ENCODE data around the gene PLEKHG3.
"Not testable (repeated sequence)": the region's sequence is repeated elsewhere in the genome, so short reads cannot be mapped to it uniquely, and the experiment has no call there.

PLEKHG3 gene

GRCh38 chr14:64704143-64704742 is at the start of gene PLEKHG3:
TSS of gene PLEKHG3 (plus strand) at chr14:64704424. CDS start at chr14:64727632, 23,208 bp downstream.
- DNase-seq = peak in 1 of 2 experiments; percentile 77

DNA sequence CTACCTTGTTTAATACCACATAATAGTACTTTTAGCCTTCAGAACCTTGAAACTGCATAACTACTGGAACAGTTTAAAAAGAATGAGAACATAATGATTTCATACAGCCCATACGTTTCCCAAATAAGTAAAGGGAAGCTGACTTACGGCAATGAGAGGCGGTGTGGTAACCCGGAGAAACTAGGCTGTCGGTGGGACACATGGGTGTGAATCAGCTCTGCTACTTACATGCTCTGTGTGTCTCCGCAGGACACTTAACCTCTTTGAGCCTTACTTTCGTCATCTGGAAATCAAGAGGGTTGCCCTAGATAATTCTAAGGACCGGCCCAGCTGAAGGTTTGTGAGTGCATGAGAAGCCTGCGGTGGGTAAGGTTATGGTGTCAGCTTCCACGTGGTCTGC is 49.3 kb upstream of the PLEKHG3 start:
- no peak for DNase-seq

GRCh38 chr14:64656986-64657385 is 47.2 kb upstream of the PLEKHG3 start:
- no peak for DNase-seq

DNA sequence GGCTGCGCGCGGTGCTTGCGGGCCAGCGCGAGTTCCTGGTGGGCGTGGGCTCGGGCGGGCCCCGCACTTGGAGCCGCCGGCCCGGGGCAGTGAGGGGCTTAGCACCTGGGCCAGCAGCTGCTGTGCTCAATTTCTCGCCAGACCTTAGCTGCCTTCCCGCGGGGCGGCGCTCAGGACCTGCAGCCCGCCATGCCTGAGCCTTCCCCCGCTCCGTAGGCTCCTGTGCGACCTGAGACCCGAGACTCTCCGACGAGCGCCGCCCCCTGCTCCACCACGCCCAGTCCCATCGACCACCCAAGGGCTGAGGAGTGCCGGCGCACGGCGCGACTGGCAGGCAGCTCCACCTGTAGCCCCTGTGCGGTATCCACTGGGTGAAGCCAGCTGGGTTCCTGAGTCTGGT is 46.0 kb upstream of the PLEKHG3 start:
- no peak for DNase-seq

GRCh38 chr14:64658700-64659264 is 45.4 kb upstream of the PLEKHG3 start:
- DNase-seq = not testable (repeated sequence)

GRCh38 chr14:64659366-64659765 is 44.9 kb upstream of the PLEKHG3 start:
- DNase-seq = no peak

DNA sequence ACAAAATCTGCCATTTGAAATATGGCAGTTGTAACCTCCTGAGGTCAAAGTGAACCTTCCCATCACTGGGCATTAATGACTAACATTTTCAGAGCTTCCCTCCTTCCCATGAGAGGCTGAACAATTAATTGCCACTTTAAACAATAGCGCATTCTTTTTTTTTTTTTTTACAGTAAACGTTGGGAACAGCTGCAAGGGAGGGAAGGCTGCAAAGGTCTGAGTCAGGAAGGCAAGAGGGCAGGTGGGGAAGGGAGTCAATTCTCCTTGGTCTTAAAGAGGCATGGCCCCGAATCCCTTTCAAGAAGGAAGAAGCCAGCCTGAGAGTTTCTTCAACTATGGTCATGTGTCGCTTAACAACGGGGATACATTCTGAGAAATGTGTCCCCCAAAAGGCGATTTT is 41.0 kb upstream of the PLEKHG3 start:
- no peak for DNase-seq

DNA sequence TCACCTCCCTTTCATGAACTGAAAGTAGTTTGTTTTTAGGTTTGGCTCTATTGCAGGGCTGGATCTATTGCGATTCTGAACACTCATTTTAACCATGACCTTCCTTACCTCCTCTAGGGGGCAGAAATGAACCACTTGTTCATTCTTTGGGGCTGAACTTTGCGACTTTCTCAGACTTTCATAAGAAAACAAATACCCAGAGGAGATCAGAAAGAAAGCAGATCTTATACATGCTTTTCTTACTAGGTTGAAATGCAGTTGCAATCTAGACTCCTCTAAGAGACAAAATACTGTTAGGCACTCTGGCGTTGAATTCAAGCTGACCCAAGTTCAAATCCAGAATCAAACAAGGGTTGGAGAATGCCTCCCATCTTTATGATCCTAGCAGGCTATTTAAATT is 32.6 kb upstream of the PLEKHG3 start:
- peak in 1 of 2 experiments; percentile 71 for DNase-seq

- no peak for DNase-seq
Measured at GRCh38 chr14:64673316-64673715, 30.9 kb upstream of the PLEKHG3 start.

- no peak for DNase-seq
Measured at GRCh38 chr14:64673748-64674147, 30.5 kb upstream of the PLEKHG3 start.

- no peak for DNase-seq
Measured at GRCh38 chr14:64674829-64675228, 29.4 kb upstream of the PLEKHG3 start.

DNA sequence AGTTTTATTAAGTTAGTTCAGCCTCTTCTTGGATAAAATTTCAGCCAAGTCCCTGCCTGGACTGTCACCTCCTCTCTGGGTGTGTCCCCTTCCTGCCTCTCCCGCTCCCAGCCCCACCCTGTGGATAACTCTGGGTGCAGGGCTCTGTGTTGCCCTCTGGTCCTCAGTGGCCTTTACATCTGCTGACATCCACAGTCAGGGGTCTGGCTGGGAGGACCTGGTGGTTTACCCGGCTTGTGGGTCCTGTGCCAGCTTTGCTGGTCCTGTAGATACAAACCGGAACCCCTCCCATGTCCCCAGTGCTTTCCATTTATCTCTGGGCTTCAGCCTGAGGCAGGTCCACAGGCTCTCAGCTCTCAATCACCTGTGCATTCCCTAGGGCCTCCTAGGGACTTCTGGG is 28.9 kb upstream of the PLEKHG3 start:
- DNase-seq = no peak

- no peak for DNase-seq
Measured at GRCh38 chr14:64676410-64677008, 27.7 kb upstream of the PLEKHG3 start.

DNA sequence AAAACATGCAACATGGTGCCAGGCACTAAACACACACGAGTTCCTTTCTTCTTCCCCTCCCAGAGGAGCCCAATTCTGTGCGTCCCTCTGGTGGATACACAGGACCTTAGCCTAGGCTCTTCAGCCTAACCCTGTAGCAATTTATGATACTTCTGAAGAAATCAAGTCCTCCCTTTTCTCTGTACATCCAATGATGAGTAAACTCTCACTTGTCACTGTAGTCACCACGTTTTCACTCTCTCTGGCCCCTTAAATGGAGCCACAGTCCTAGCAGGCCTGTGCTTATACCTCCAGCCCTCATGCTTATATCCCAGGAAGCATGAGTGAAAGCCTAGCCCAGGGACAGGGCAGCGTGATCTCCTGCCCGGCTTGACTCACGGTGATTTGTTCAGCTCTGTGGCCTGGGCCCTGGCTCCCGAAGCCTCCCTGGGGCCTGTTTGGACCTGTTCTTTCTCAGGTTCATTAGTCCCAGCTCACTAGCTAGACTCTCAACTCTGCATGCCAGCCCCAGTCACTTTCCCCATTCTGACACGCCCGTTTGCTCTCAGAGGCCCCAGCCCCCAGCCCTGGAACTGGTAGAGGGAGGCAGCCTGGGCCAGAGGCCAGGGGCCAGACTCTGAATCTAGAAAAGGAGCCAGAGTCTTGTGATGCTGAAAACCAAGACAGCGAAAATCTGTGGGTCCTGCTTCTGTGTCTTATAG is 24.1 kb upstream of the PLEKHG3 start:
- DNase-seq = peak; percentile 60 to 78

DNA sequence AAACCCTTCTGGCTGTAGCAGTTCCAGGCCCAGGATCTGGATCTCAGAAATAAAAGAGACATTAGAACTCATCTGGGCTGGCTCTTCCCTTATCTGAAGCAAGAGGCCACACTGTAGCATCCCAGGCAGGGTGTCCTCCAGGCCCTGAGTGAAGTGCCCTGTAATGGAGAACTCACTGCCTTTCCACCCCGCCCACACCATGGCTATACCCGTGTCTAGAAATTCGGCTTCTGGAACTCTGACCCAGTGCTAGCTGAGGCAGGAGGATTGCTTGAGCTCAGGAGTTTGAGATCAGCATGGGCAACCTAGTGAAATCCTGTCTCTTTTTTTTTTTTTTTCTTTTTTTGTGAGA is 23.5 kb upstream of the PLEKHG3 start:
- no peak for DNase-seq

- peak in 1 of 2 experiments; percentile 37 for DNase-seq
Measured at GRCh38 chr14:64681796-64682710, 22.2 kb upstream of the PLEKHG3 start.

DNA sequence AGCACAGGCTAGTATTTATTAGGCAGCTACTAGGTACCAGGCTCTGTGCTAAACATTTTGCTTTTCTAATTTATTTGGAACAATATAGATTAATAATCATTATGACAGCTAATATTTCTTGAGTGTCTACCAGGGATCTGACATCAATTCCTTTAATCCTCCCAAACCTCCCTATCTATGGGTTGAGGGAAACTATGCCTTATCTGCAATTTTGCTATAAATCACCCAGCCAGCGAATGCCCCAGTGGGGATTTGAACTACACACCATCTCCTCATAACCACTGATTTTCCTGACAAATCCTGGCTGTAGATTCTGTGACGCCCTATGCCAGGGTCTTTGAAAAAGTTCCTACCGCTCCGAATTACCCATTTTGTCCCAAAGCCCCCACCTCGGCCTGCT is 21.4 kb upstream of the PLEKHG3 start:
- DNase-seq = no peak

DNA sequence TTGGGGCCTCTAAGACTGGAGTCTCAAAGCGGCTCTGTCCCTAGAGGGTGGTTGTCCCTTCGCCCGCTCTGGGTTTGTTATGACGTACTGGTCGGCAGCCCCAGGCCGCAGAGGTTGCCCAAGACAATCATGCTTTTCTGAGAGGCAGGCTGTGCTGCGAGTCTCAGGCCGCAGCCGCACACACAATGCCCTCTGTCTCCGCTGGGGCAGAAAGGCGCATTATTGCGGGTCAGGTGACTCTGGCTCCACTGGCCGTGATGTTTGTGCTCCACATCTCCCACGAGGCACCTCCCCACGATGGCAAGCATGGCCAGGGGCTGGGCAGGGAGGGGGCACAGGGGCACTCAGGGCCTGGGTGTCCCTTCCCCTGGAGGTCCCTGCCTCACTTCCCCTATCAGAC is 21.0 kb upstream of the PLEKHG3 start:
- no peak for DNase-seq

- peak in 1 of 2 experiments; percentile 8 for DNase-seq
Measured at GRCh38 chr14:64684091-64684490, 20.1 kb upstream of the PLEKHG3 start.

- DNase-seq = no peak
Measured at GRCh38 chr14:64685371-64686281, 18.6 kb upstream of the PLEKHG3 start.

DNA sequence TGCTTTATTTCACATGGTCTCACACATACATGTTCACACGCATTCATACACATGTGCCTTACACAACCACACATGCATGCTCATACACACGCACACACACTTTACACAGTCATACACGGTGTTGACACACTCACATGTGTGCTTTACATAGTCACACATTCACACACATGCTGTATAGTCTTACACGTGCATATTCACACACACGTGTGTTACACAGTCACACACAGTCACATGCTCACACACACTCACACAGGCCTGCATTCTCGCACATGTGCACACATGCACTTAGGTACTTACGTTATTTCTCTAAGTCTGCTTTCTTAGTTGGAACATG is 18.0 kb upstream of the PLEKHG3 start:
- DNase-seq = no peak

- no peak for DNase-seq
Measured at GRCh38 chr14:64688031-64688430, 16.2 kb upstream of the PLEKHG3 start.
